ENCODE measurements around the gene RYR3.

The RYR3 gene

GRCh38 chr15:33782966-33783365 is 472.2 kb downstream of the RYR3 start:
- no peak for TF ChIP-seq CTCF (IDR thresholded peaks at IDR 0.05; ENCODE audit: low read depth, low read length, missing control alignments)

GRCh38 chr15:33785366-33785765 is 474.6 kb downstream of the RYR3 start:
- no peak for TF ChIP-seq CTCF (IDR thresholded peaks at IDR 0.05; ENCODE audit: low read depth, low read length, missing control alignments)
- H3K4me3 ChIP-seq (ENCODE audit: low read depth, low read length), result no peak overlapping the region
- DNase-seq (ENCODE audit: low read depth), result no peak
- in situ Hi-C loops (cut with HindIII; ENCODE audit: low sequenced_read_pairs), result no loop called here

More at GRCh38 chr15:33782966-33783365, 472.2 kb downstream of the RYR3 start:
- no peak for DNase-seq (ENCODE audit: low read depth)
- in situ Hi-C loops (cut with HindIII; ENCODE audit: low sequenced_read_pairs), result no loop called here
- H3K4me3 ChIP-seq (ENCODE audit: low read depth, low read length), result no peak overlapping the region

GRCh38 chr15:33788906-33789540 is 478.3 kb downstream of the RYR3 start:
- DNase-seq (ENCODE audit: low read depth), result no peak
- TF ChIP-seq CTCF (IDR thresholded peaks at IDR 0.05; ENCODE audit: low read depth, low read length, missing control alignments), result no peak
- in situ Hi-C loops (cut with HindIII; ENCODE audit: low sequenced_read_pairs), result no loop called here
- no peak overlapping the region for H3K4me3 ChIP-seq (ENCODE audit: low read depth, low read length)

- H3K4me3 ChIP-seq (ENCODE audit: low read depth, low read length), result no peak overlapping the region
- no peak for DNase-seq (ENCODE audit: low read depth)
- no peak for TF ChIP-seq CTCF (IDR thresholded peaks at IDR 0.05; ENCODE audit: low read depth, low read length, missing control alignments)
- in situ Hi-C loops (cut with HindIII; ENCODE audit: low sequenced_read_pairs), result no loop called here
These were observed 483.7 kb downstream of the RYR3 start for GRCh38 chr15:33794453-33794852.

- no peak overlapping the region for H3K4me3 ChIP-seq (ENCODE audit: low read depth, low read length)
- in situ Hi-C loops (cut with HindIII; ENCODE audit: low sequenced_read_pairs), result no loop called here
These were observed 484.3 kb downstream of the RYR3 start for GRCh38 chr15:33795070-33795469.

GRCh38 chr15:33797651-33798050 is 486.9 kb downstream of the RYR3 start:
- no peak overlapping the region for H3K4me3 ChIP-seq (ENCODE audit: low read depth, low read length)
- DNase-seq (ENCODE audit: low read depth), result no peak
- no peak for TF ChIP-seq CTCF (IDR thresholded peaks at IDR 0.05; ENCODE audit: low read depth, low read length, missing control alignments)
- in situ Hi-C loops (cut with HindIII; ENCODE audit: low sequenced_read_pairs), result no loop called here

More at GRCh38 chr15:33795070-33795469, 484.3 kb downstream of the RYR3 start:
- DNase-seq (ENCODE audit: low read depth), result no peak
- no peak for TF ChIP-seq CTCF (IDR thresholded peaks at IDR 0.05; ENCODE audit: low read depth, low read length, missing control alignments)

All from astrocyte of the cerebellum (primary cell).